Vagina (tissue), 2 donors: Measurements from ENCODE around the gene PPIF.

Experiments
- CTCF ChIP-seq, 3 experiments: fragments of 450-650 bp in 2 of 3; fragments of 200-600 bp in 1 of 3; sonication (generic) in 1 of 3; IDR thresholded peaks; one replicate each; pipeline ENCODE4 v1.5.1; 2017 to 2019; ENCODE audit warnings: antibody characterized with exemption in 3 of 3, mild to moderate bottlenecking in 2 of 3, moderate library complexity in 2 of 3
- POLR2A ChIP-seq, 2 donors: fragments of 450-650 bp; IDR thresholded peaks; one replicate each; pipeline ENCODE4 v1.6.1; 2017; ENCODE audit warnings: antibody characterized with exemption in 2 of 2, mild to moderate bottlenecking in 2 of 2, moderate library complexity in 2 of 2
- POLR2AphosphoS5 ChIP-seq, 2 donors: sonication (generic); formaldehyde crosslinking; IDR thresholded peaks; one replicate each; pipeline ENCODE4 v1.9.0; 2017; ENCODE audit warnings: antibody characterized with exemption in 2 of 2, mild to moderate bottlenecking in 2 of 2, low read depth in 1 of 2; ENCODE audit not compliant: insufficient read depth in 1 of 2

- TF ChIP-seq CTCF (IDR thresholded peaks at IDR 0.05) (no peak), POLR2AphosphoS5 (IDR thresholded peaks at IDR 0.05; ENCODE audit: insufficient read depth in 1 of 2, low read depth in 1 of 2) (no peak), POLR2A (IDR thresholded peaks at IDR 0.05) (no peak)
Observed at GRCh38 chr10:79378383-79378646, 31.0 kb downstream of the PPIF start.
